Head of caudate nucleus (tissue), 42 donors: ENCODE data around the gene C22orf42.
"Not testable (repeated sequence)": the region's sequence is repeated elsewhere in the genome, so short reads cannot be mapped to it uniquely, and the experiment has no call there.

ENCODE experiments used
- DNase-seq, 42 donors: peaks; one replicate each; pipeline versions ENCODE4 v3.0.0 to v3.0.0-alpha.2; 2020 to 2021; ENCODE audit warnings: mixed read lengths in 7 of 42
- intact Hi-C: fragments of 100-400 bp; cut with DNase I; formaldehyde crosslinking; loops from one replicate; pipeline ENCODE4 v1.15.0; 2022

The C22orf42 gene

DNA sequence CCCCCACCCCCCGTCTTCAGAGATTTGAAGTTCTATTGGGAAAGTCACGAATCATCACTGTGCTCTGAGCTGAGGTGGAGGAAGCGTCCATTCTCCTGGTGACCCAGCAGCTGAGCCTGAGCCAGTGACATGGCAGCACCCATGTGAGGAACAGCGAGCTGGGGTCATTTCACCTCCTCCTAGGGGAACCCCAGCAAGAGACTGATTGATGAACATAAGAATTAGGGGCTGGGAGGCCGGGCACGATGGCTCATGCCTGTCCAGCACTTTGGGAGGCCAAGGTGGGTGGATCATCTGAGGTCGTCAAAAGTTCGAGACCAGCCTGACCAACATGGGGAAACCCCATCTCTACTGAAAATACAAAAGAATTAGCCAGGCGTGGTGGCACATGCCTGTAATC is 34.2 kb upstream of the C22orf42 start:
- DNase-seq: peak in 3 of 42 donors; percentile 19 to 34 (median 25)
- intact Hi-C loops: not testable (repeated sequence)

DNA sequence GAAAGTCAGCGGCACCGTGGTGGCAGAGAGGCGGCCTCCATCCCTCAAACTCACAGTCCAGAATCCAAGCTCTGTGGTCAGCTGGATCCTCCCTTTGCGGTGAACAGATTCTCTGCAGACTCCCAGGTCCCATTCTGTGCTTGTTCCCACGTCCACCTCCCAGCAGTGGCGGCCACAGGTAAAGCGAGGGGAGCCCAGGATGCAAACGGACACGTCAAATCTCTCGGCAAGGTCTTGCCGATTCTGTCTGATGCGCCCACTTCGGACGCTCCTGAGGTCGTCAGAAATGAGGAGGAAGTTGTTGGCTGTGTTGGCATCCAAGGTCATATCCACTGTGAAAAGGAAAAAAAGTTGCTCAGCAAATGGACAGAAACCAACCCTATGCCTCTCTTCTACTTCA is 31.9 kb upstream of the C22orf42 start:
- intact Hi-C loops: not testable (repeated sequence)
- DNase-seq: peak in 2 of 42 donors; percentile 3 to 21

DNA sequence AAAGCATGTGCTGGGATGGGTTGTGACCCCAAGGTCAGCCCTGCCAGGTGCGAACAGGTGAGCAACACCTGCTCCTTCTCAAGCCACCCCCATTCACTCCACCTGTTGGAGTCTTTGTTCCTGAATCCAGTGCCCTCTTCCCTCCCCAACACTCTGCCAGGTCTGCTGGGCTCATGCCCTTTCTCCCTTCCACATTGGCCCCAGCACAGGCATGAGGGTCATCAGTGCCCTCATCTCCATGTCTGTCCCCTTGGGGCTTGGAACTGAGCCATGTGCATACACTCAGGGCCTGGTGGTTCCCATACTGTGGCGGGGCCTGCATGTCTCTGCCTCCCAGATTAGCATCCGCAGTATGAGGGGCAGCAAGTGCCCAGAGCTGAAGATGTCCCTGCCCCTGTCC is 26.7 kb upstream of the C22orf42 start:
- DNase-seq: no peak
- intact Hi-C loops: no loop called here

DNA sequence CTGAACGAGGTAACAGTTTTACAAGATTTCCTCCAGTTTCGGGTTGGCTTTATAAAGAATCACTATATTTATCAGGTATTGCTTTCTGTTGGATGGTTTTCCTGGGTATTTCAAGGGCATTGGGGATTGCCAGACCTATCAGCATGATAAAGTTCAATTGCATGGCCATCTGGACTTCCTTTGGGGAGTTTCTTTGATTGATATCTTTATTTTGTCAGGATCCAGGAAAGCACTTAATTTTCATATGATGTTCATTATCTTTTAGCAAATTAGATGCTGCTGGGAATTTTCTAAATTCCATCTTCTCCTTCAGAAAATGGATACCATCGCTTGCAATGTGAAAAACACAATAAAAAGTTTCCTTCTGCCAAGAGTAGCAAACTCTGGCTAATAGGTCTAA is 24.5 kb upstream of the C22orf42 start:
- intact Hi-C loops: no loop called here
- no peak for DNase-seq

DNA sequence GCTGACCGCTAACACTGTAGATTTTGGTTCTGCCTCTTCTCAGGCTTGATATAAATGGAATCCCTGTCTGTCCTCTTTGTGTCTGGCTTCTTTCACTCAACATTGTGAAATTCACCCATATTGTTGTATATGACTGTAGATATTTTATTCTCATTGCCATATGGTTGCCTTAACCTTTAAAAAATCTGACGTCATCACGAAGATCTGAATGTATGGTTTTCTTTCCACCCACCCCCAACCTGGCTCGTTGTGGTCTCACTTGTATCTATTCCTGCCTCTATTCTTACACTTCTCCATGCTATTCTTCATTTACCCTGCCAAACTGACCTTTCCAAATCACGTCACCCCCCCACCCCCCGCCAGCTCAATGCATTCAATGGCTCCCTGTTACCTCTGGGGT is 21.9 kb upstream of the C22orf42 start:
- intact Hi-C loops: no loop called here
- no peak for DNase-seq

DNA sequence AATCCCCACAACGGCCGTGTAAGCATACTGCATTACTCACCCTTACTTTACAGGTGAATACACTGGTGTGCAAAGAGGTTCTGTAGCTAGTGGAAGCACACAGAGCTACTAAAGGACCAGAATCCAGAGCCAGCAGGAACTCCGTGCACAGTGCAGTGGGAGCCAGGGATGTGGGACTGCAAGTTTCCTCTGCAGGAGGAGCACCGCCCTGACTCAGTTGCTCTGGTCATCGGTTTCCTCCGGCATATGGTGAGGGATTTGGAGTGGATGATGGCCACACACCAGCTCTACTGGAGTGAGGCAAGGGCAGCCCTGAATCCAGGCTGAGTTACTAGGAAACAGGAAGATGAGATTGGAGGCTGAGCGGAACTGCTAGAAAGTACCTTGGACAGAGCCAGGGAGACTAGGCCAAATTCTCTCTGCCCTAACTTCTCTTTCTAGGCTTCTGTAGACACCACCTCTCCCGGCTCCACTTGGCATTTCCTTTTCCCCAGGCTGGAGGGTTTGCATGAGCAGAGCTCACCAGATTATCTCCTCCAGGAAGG is 18.2 kb upstream of the C22orf42 start:
- DNase-seq: no peak
- intact Hi-C loops: no loop called here

DNA sequence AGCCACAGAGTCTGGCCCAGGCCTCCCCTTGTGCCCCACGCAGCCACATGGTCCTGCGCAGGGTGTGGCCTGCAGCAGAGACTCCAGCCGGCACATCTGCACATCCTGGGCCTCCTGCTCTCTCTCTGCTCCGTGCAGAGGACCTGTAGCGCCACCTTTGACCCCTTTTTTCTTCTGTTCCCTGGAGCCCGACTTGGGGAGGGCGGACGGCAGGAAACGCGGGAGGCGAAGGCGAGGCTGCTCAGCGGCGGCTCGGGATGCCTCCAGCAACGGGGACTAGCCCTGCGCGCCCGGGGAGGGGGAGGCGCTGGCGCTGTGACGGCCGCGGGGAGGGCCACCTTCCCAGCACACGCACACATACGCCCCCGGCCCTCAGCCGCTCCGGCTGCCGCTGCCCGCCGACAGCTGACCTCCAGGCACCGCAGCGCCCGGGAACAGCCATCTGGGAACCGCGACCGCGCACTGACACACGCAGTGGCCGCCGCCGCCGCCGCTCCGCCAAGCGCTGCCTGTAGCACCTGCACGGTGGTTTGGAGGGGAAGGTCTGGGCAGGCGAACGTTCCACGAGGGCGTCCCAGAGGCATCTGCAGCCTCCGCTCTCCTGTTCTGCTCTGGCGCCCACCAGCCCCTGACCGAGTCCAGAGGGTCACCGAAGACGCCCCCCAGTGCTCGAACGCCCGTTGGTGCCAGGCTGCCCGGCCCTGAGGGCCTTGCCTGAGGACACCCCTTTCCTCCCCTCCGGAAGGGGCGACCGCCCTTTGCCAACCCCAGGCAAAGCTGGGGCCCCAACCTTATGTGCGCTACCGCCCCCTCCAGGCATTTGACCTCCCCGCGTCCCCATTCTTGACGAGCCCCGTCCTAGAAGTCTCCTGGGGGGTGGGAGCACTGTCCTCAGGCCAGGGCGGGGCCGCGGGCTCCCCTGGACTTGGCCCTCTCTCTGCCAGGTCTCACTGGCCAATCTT is 16.9 kb upstream of the C22orf42 start:
- intact Hi-C loops: no loop called here
- DNase-seq: peak in 12 of 42 donors; percentile 7 to 41 (median 18)

DNA sequence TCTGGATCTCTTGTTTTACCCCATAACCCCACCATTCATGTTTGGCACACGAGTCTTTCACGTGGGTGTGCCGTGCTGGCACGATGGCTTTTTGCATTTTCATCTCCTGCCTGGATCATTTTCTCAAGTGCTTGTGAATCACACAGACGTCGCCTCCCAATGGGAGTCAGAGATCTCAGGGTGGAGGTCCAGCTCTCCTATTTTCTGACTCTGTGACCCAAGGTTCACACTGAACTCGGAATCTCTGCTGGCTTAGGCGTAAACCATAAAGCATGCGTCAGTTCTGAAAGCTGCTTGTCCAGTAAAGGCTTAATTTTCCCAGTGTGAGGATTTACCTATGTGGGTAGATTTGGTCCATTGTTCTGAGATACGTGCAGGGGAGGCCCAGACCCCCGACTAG is 16.0 kb upstream of the C22orf42 start:
- no peak for DNase-seq
- intact Hi-C loops: no loop called here

DNA sequence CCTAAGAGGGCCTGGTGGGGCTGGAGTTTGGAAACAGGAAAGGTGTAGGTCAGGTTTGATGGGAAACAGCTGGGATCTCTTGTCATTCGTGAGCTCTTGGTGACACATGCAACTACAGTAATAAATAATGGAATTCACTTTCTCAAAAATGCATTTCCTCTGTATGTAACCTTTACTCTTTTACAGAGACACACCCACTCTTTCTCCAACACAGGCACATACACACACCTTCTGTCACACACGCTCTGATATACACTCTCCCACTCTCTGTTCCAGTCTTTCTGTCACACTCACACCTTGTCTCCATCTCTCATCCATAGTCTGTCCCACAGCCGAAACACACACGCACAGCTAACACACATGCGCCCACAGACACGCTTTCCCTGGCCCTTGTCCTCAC is 6.6 kb upstream of the C22orf42 start:
- intact Hi-C loops: no loop called here
- no peak for DNase-seq

DNA sequence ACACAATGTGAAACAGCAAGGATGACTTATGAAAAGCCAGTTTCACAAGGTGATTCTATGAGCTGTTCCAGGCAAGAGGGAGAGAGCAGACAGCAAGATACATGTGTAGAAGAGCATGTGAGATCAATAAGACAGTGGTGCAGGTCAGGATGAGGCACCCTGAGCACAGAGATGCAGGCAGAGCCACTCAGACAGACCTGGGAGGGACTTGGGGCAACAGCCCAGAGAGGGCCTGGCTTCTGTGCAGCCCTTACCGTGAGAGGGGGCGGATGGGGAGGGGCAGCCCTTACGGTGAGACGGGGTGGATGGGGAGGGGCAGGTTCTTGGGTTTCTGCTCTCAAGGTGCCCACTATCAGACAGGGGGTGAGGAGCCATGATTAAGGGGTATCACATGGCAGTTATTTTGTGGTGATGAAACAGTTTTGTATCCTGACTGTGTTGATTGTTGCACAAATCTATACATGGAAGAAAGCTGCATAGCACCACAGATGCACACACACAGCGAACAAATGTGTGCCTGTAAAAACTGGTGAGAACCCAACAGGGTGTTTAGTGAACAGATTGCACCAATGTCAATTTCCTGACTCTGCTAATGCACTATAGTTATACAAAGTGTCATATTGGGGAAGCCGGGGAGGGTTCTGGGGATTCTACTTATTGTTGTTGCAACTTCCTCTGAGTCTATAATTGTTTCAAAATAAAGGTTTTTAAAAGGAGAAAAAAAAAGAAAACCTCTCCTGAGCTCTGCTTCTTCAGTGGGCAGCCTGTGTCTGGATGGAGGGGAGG is 5.2 kb upstream of the C22orf42 start:
- intact Hi-C loops: no loop called here
- DNase-seq: peak in 2 of 42 donors; percentile 4 to 34

DNA sequence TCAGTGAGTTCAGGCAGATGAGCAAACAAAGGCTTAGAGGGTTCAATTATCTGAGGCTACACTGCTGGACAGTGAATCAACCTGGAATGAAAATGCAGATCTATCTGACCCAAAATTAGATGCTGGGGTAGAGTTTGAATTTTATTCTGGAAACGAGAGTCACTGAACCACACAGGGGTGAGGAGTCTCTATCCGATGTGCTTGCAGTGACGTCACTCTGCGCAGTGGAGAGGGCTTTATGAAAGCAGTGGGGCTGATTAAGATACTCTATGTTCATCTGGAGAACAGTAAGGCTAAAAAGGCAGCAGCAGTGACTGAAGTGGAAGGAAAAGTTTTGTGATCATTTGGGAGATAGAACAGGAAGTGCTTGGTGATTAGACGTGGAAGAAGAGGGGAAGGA is 1.3 kb upstream of the C22orf42 start:
- peak in 1 of 42 donors; percentile 3 for DNase-seq
- intact Hi-C loops: not testable (repeated sequence)

DNA sequence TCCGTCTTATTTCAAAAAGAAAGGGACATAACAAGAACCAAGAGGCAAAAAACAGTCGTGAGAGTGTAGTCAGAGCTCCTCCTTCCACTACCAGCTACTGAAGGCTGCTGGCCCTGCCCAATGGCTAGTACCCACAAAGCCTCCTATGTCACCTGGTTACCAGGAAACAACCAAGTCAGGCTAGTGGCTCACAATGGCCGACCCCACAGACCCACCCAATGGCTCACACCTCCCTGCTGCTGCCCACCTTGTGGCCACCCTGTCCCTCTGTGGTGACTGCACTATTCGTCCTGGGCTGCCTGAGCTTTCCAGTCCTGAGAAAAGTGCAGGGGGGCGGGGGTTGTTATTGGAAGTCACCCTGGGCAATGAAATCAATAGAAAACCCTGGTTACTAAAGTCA is 1.5 kb downstream of the C22orf42 start:
- peak in 1 of 42 donors; percentile 12 for DNase-seq
- intact Hi-C loops: not testable (repeated sequence)

DNA sequence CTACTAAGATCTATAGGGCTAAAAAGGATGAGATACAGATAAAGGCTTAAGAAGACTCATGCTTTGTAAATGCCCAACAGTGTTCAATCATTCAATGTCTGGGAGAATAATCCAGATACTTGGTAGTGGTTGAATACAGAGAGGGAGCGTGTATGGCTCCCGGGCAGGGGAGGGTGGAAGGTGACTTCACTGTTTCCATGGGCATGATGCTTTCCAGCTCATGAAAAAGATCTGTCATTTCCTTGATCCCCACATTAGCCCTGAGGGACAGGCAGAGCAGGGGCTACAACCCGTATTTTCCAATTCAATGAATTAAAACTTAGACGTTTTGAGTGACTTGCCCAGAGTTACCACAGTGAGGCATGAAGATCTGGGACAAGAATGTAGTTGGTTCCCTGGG is 4.4 kb downstream of the C22orf42 start:
- intact Hi-C loops: not testable (repeated sequence)
- DNase-seq: peak in 2 of 42 donors; percentile 2 to 8

DNA sequence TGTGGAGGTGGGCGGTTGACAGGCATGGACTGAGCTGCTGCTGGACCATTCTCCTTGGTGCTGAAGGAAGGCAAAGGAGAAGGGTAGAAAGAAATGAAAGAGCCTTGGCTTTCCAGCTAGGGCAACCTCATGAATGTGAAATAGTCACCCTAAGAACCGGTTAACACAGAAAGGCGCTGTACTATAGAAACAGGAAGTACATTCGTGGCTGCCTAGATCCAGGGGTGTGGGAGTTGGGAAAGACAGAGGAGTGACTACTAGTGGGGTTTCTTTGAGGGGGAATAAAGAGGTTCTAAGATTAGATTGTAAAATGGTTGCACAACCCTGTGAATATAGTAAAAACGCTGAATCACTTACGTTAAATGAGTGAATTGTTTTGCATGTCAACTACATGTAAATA is 7.5 kb downstream of the C22orf42 start:
- intact Hi-C loops: not testable (repeated sequence)
- peak in 1 of 42 donors; percentile 8 for DNase-seq

DNA sequence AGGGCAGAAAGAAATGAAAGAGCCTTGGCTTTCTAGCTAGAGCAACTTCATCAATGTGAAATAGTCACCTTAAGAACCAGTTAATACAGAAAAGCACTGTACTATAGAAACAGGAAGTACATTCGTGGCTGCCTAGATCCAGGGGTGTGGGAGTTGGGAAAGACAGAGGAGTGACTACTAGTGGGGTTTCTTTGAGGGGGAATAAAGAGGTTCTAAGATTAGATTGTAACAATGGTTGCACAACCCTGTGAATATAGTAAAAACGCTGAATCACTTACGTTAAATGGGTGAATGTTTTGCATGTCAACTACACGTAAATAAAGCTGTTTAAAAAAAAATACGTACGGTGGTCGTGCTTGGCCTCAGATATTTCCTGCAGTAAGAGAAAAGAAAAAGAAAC is 8.5 kb downstream of the C22orf42 start:
- DNase-seq, intact Hi-C loops: not testable (repeated sequence)

DNA sequence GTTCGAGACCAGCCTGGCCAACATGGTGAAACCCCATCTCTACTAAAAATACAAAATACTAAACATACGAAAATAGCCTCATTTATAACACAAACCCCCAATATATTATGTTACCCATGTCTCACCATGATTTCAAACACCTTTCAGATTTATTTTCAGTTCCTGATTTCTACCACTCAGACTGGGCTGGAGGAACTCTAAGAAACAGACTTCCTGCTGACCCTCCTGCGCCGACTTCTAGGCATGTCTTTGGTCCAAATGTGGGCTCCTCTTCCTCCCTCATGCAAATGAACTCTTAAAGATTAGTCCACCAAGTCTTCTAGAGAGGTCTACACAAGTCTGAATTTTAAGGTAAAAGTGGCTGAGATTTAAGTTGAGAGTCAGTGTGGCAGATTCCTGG is 10.7 kb downstream of the C22orf42 start:
- intact Hi-C loops: not testable (repeated sequence)
- peak in 3 of 42 donors; percentile 12 to 32 (median 21) for DNase-seq

DNA sequence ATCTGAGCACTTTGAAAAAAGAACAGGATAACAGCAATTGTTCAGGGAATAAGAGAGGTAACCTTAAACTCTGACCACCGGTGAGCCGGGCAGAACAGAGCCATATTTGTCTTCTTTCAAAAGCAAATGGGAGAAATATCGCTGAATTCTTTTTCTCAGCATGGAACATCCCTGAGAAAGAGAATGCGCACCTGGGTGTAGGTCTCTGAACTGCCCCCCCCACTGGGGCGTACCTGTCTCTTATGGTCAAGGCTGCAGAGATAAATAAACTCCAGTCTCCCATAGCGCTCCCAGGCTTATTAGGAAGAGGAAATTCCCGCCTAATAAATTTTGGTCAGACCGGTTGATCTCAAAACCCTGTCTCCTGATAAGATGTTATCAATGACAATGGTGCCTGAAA is 12.0 kb downstream of the C22orf42 start:
- peak in 3 of 42 donors; percentile 7 to 32 (median 18) for DNase-seq
- intact Hi-C loops: not testable (repeated sequence)

DNA sequence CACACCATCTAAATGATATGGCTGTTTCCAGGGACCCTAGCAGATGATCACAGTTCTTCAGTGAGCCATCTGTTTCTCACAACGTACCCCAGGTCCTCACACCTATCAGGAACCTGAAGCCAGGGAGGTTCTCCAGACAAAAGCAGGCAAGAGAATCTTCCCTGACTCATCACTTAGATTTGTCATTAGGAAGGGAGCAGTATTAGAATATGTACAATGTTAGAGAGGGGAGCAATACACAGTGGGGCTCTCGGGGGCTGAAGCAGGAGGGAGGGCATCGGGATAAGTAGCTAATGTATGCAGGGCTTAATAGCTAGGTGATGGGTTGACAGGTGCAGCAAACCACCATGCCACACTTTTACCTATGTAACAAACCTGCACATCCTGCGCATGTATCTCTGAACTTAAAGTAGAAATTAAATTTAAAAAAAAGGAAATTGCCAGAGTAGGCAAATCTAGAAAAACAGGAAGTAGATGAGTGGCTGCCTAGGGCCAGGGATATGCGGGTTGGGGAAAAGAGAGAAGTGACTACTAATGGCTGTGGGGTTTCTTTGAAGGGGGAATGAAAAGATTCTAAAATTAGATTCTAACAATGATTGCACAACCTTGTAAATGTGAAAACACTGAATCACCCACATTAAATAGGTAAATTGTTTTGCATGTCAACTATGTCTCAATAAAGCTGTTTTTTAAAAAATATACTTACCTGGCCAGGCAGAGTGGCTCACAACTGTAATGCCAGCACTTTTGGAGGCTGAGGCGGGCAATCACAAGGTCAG is 14.4 kb downstream of the C22orf42 start:
- intact Hi-C loops: no loop called here
- peak in 3 of 42 donors; percentile 15 to 38 (median 33) for DNase-seq

DNA sequence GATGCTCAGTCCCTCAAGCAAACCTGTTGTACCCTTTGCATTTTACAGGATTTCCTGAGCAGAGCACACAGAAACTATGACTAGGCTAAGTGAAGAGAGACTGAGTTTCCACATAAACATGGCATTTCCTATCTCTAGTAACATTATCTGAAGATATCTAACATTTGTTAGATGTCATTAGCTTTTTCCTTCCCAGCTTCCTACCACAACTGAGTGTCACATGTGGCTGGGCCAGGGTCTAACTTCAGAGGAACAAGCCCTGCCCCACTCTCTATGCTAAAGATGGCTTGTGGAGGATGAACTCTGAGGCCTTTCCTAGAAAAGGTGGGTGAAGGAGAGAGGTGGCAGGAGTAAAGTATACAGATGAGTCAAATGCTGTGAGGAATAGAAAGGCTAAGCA is 16.5 kb downstream of the C22orf42 start:
- peak in 1 of 42 donors; percentile 25 for DNase-seq
- intact Hi-C loops: no loop called here
